Endothelial cell of umbilical vein (primary cell): ENCODE data around the gene ZFHX2. TPM values are rescaled to one million over a fixed set of nuclear protein-coding genes. Genes with fewer than 3 reads are reported as not detected.

Source experiments
- BruUV-seq: library from RNA; stranded (reverse); fragments of 400-500 nt; replicated peaks from 2 replicates; lab custom pipeline; 2021; lab: Mats Ljungman, UMichigan
- CTCF ChIA-PET: fragments of 300-600, 350-600 bp; sonication (Branson Sonifier 250); formaldehyde crosslinking; loops from one replicate; lab custom pipeline; 2021; ENCODE audit warnings: antibody characterized with exemption, inconsistent platforms; lab: Charles Lee
- POLR2A ChIA-PET: fragments of 300-600, 350-600 bp; sonication (Branson Sonifier 250); formaldehyde crosslinking; loops from one replicate; lab custom pipeline; 2021; ENCODE audit warnings: antibody characterized with exemption, inconsistent platforms; lab: Charles Lee
- DNase-seq: peaks from one replicate; pipeline ENCODE4 v3.0.0-alpha.2; 2011; ENCODE audit warnings: low read depth, low spot score
- FAIRE-seq: peaks from 2 replicates; lab custom pipeline; 2011; peaks lifted over from hg19 to GRCh38; lab: Jason Lieb, UNC
- H2AFZ ChIP-seq: 2 replicates; pipeline ENCODE4 v1.6.0; 2012; ENCODE audit warnings: low read depth, low read length, control low read depth, inconsistent platforms
- H3K27ac ChIP-seq: 2 replicates; pipeline ENCODE4 v1.5.1; 2011; ENCODE audit warnings: low read depth, mild to moderate bottlenecking, control low read depth, low read length, moderate library complexity; ENCODE audit not compliant: insufficient read depth
- H3K27me3 ChIP-seq, 2 experiments: 2 replicates each; pipeline versions ENCODE4 v1.6.0 to v1.6.1; 2011; ENCODE audit warnings: low read length in 2 of 2, mixed read lengths in 1 of 2; ENCODE audit not compliant: control insufficient read depth in 2 of 2, insufficient read depth in 2 of 2
- H3K36me3 ChIP-seq, 2 experiments: 2 replicates in 1 of 2; 3 replicates in 1 of 2; pipeline ENCODE4 v1.5.1; 2011; ENCODE audit warnings: low read length in 2 of 2, mild to moderate bottlenecking in 1 of 2, moderate library complexity in 1 of 2; ENCODE audit not compliant: control insufficient read depth in 2 of 2, insufficient read depth in 2 of 2; ENCODE audit errors: extremely low read depth in 1 of 2
- H3K4me1 ChIP-seq: 3 replicates; pipeline ENCODE4 v1.5.1; 2011; ENCODE audit warnings: mild to moderate bottlenecking, low read length; ENCODE audit not compliant: control insufficient read depth, insufficient read depth; ENCODE audit errors: extremely low read depth
- H3K4me2 ChIP-seq: 2 replicates; pipeline ENCODE4 v1.6.1; 2011; ENCODE audit warnings: low read length, control low read depth, mixed read lengths; ENCODE audit not compliant: insufficient read depth
- H3K4me3 ChIP-seq, 3 experiments: fragments of 200-600 bp in 1 of 3; sonication (generic), shearing (Covaris generic) in 1 of 3; replicated peaks in 1 of 3; 2 replicates each; pipeline ENCODE4 v1.5.1; 2011 to 2016; ENCODE audit warnings: control low read depth in 3 of 3, low read length in 3 of 3, mild to moderate bottlenecking in 2 of 3, inconsistent platforms in 1 of 3, low read depth in 1 of 3, moderate library complexity in 1 of 3; ENCODE audit not compliant: insufficient read depth in 1 of 3
- H3K79me2 ChIP-seq: 2 replicates; pipeline ENCODE4 v1.6.0; 2012; ENCODE audit warnings: low read length, inconsistent platforms; ENCODE audit not compliant: control insufficient read depth, insufficient read depth
- H3K9ac ChIP-seq: replicated peaks from 2 replicates; pipeline ENCODE3; 2011; ENCODE audit warnings: low read length, control low read depth; ENCODE audit not compliant: insufficient read depth; ENCODE audit errors: extremely low read depth
- H3K9me1 ChIP-seq: replicated peaks from 3 replicates; pipeline ENCODE4 v1.6.0; 2011; ENCODE audit warnings: mild to moderate bottlenecking, low read length; ENCODE audit not compliant: control insufficient read depth, insufficient read depth; ENCODE audit errors: extremely low read depth
- H3K9me3 ChIP-seq: replicated peaks from 2 replicates; pipeline ENCODE4 v1.5.1; 2012; ENCODE audit warnings: low read length, inconsistent platforms; ENCODE audit not compliant: control insufficient read depth, insufficient read depth
- H4K20me1 ChIP-seq: replicated peaks from 2 replicates; pipeline ENCODE3; 2011; ENCODE audit warnings: mild to moderate bottlenecking, low read length; ENCODE audit not compliant: control insufficient read depth, insufficient read depth; ENCODE audit errors: extremely low read depth
- EZH2 ChIP-seq: IDR thresholded peaks from 2 replicates; pipeline ENCODE4 v1.6.1; 2012; ENCODE audit warnings: borderline replicate concordance, low read depth, mild to moderate bottlenecking, moderate library complexity, low read length, inconsistent platforms; ENCODE audit not compliant: severe bottlenecking
- FOS ChIP-seq: IDR thresholded peaks from 2 replicates; pipeline ENCODE4 v1.6.1; 2011; ENCODE audit warnings: mild to moderate bottlenecking, low read length, moderate library complexity, borderline replicate concordance; ENCODE audit not compliant: insufficient read depth
- GATA2 ChIP-seq: IDR thresholded peaks from 2 replicates; pipeline ENCODE4 v1.7.0; 2011; ENCODE audit warnings: low read depth, mild to moderate bottlenecking, moderate library complexity, mixed read lengths, low read length; ENCODE audit not compliant: insufficient read length, insufficient read depth
- JUN ChIP-seq: IDR thresholded peaks from 2 replicates; pipeline ENCODE4 v1.6.1; 2011; ENCODE audit warnings: borderline replicate concordance, low read depth; ENCODE audit not compliant: insufficient read length, insufficient read depth
- MYC ChIP-seq: IDR thresholded peaks from one replicate; pipeline ENCODE4 v1.6.1; 2011; ENCODE audit warnings: mild to moderate bottlenecking, low read depth, low read length
- POLR2A ChIP-seq: IDR thresholded peaks from 2 replicates; pipeline ENCODE4 v1.6.1; 2012; ENCODE audit warnings: low read depth, mild to moderate bottlenecking, control low read depth, low read length
- POLR2AphosphoS5 ChIP-seq: IDR thresholded peaks from 2 replicates; pipeline ENCODE4 v1.6.1; 2012; ENCODE audit warnings: low read depth, mild to moderate bottlenecking, control low read depth, low read length, moderate library complexity; ENCODE audit not compliant: insufficient read depth
- dilution Hi-C: fragments of 300-500 bp; cut with MboI; formaldehyde crosslinking; loops from one replicate; pipeline ENCODE4 v1.15.0; 2019; ENCODE audit warnings: low sequenced_read_pairs; ENCODE audit not compliant: extremely low pct_ligation_motif_present
- intact Hi-C: fragments of 100-400 bp; cut with micrococcal nuclease; formaldehyde crosslinking; loops from one replicate; pipeline ENCODE4 v1.10.0; 2022
- polyA plus RNA-seq, 4 experiments: library from polyadenylated mRNA; depleted of rRNA in 3 of 4; stranded (reverse) in 3 of 4; unstranded in 1 of 4; fragments of >200 nt; gene quantifications; 2 replicates each; pipeline versions ENCODE4 v1.2.1 to v1.2.3, GENCODE V29; 2011 to 2012; ENCODE audit warnings: missing spikeins in 1 of 4
- total RNA-seq: library from RNA; stranded (reverse); gene quantifications from 2 replicates; pipeline ENCODE4 v1.2.3, GENCODE V29; 2021
- TF ChIP-seq, protein P1 (sequence below), 2 donors: IDR thresholded peaks; 1 replicate in 1 of 2; 2 replicates in 1 of 2; pipeline ENCODE4 v1.5.1; 2011; ENCODE audit warnings: low read length in 2 of 2, mild to moderate bottlenecking in 2 of 2, moderate library complexity in 2 of 2, control low read depth in 1 of 2, inconsistent platforms in 1 of 2, low read depth in 1 of 2; ENCODE audit not compliant: insufficient read depth in 1 of 2; ENCODE audit errors: extremely low read depth in 1 of 2
- TF ChIP-seq, protein P2 (sequence below): IDR thresholded peaks from 2 replicates; pipeline ENCODE4 v1.6.1; 2011; ENCODE audit not compliant: insufficient read depth, insufficient read length

The ZFHX2 gene
- total and polyA plus RNA-seq, 2 donors (not counting 3 experiments of a cell fraction or from before 2014, with no cell fraction given) = 0.25 to 2.3 TPM

- H3K27ac ChIP-seq = no peak overlapping the region
- CTCF ChIA-PET = interaction anchor here (0.7 to 12.3 kb wide), 6 partner anchors 10 to 103 kb away, joined by 3 to 416 read pairs (median 6); no protein-coding TSS in a partner anchor
- no peaks in the 10 kb centered on the region for H3K9me1 ChIP-seq
- H3K27me3 ChIP-seq = no peaks in the 10 kb centered on the region
- intact Hi-C loops = no loop called here
- no peaks in the 10 kb centered on the region for H4K20me1 ChIP-seq
- DNase-seq (no peak), FAIRE-seq (no peak)
- H3K9me3 ChIP-seq = no peaks in the 10 kb centered on the region
- H3K4me3 ChIP-seq = no peak overlapping the region
- POLR2A ChIA-PET = interaction anchor here (0.8 kb wide), 1 partner anchor 83 kb away, joined by 3 read pairs; no protein-coding TSS in a partner anchor
- H3K4me2 ChIP-seq = no peak overlapping the region
- peaks cover 0 to 11% of the 10 kb centered on the region in 2 experiments for H3K36me3 ChIP-seq
- no peak overlapping the region for H2AFZ ChIP-seq
- no peak for TF ChIP-seq GATA2
- TF ChIP-seq, protein P1, sequence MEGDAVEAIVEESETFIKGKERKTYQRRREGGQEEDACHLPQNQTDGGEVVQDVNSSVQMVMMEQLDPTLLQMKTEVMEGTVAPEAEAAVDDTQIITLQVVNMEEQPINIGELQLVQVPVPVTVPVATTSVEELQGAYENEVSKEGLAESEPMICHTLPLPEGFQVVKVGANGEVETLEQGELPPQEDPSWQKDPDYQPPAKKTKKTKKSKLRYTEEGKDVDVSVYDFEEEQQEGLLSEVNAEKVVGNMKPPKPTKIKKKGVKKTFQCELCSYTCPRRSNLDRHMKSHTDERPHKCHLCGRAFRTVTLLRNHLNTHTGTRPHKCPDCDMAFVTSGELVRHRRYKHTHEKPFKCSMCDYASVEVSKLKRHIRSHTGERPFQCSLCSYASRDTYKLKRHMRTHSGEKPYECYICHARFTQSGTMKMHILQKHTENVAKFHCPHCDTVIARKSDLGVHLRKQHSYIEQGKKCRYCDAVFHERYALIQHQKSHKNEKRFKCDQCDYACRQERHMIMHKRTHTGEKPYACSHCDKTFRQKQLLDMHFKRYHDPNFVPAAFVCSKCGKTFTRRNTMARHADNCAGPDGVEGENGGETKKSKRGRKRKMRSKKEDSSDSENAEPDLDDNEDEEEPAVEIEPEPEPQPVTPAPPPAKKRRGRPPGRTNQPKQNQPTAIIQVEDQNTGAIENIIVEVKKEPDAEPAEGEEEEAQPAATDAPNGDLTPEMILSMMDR (IDR thresholded peaks at IDR 0.05; ENCODE audit: extremely low read depth in 1 of 2, insufficient read depth in 1 of 2, low read depth in 1 of 2, low read length in 2 of 2) = no peak
- TF ChIP-seq JUN = no peak
- TF ChIP-seq MYC = no peak
- TF ChIP-seq, protein P2, sequence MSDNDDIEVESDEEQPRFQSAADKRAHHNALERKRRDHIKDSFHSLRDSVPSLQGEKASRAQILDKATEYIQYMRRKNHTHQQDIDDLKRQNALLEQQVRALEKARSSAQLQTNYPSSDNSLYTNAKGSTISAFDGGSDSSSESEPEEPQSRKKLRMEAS = no peak
- no peak for TF ChIP-seq POLR2AphosphoS5
- TF ChIP-seq EZH2 = no peak
- no peak for TF ChIP-seq FOS
- no peak for TF ChIP-seq POLR2A
- dilution Hi-C loops = no loop called here
- peaks cover 9% of the 10 kb centered on the region for H3K4me1 ChIP-seq
- peaks cover 10% of the 10 kb centered on the region for H3K79me2 ChIP-seq
- no TSS peak for BruUV-seq
- H3K9ac ChIP-seq = no peak overlapping the region
Observed at GRCh38 chr14:23561259-23561658, 9.7 kb upstream of the ZFHX2 start.
